Testis (tissue), 3 donors: ENCODE measurements around the gene CLDN19. TPM values are rescaled to one million over a fixed set of nuclear protein-coding genes. Genes with fewer than 3 reads are reported as not detected.

Experiments
- DNase-seq: peaks from one replicate; pipeline ENCODE4 v3.0.0-alpha.2; 2019
- H3K27ac ChIP-seq, 2 donors: fragments of 200-600 bp; sonication (generic); one replicate each; pipeline ENCODE4 v1.5.1; 2019
- H3K27me3 ChIP-seq: fragments of 200-600 bp; sonication (generic); one replicate; pipeline ENCODE4 v1.5.1; 2019
- H3K36me3 ChIP-seq: fragments of 200-600 bp; sonication (generic); one replicate; pipeline ENCODE4 v1.5.1; 2017; ENCODE audit warnings: low read depth; ENCODE audit errors: missing control alignments
- H3K4me1 ChIP-seq: fragments of 200-600 bp; sonication (generic); one replicate; pipeline ENCODE4 v1.5.1; 2019
- H3K4me3 ChIP-seq, 2 donors: fragments of 200-600 bp; sonication (generic); one replicate each; pipeline ENCODE4 v1.5.1; 2017 to 2019
- H3K9me3 ChIP-seq: fragments of 200-600 bp; sonication (generic); one replicate; pipeline ENCODE4 v1.5.1; 2017
- CTCF ChIP-seq, 3 experiments: fragments of 450-650 bp in 2 of 3; fragments of 200-600 bp in 1 of 3; sonication (generic) in 1 of 3; IDR thresholded peaks; one replicate each; pipeline ENCODE4 v1.5.1; 2016 to 2019; ENCODE audit warnings: antibody characterized with exemption in 3 of 3, mild to moderate bottlenecking in 2 of 3, moderate library complexity in 1 of 3
- POLR2A ChIP-seq: fragments of 450-650 bp; IDR thresholded peaks from one replicate; pipeline ENCODE4 v1.6.1; 2017; ENCODE audit warnings: antibody characterized with exemption, mild to moderate bottlenecking, moderate library complexity
- WGBS, 2 donors: methylation state at CpG; one replicate each; pipeline ENCODE4 v1.1.5; 2018; 5-methylcytosine and 5-hydroxymethylcytosine counted together
- intact Hi-C: fragments of 100-400 bp; cut with DNase I; formaldehyde crosslinking; loops from one replicate; pipeline ENCODE4 v1.15.1; 2023; ENCODE audit warnings: low total_unique reads
- polyA plus RNA-seq: library from polyadenylated mRNA; stranded (reverse); fragments of 350-450 nt; fragmentation: Illumina TruSeq; extraction: RNeasy Lipid Tissue Mini Kit (QIAGEN cat#74804); gene quantifications from one replicate; pipeline ENCODE4 v1.2.3, GENCODE V29; 2014; ENCODE audit warnings: low read depth, low replicate concordance; ENCODE audit not compliant: insufficient read depth
- total RNA-seq, 2 donors: library from RNA; depleted of rRNA; stranded (reverse); fragments of >200 nt; gene quantifications; one replicate each; pipeline ENCODE4 v1.2.3, GENCODE V29; 2016

The CLDN19 gene
- total and polyA plus RNA-seq, 3 donors from 2014 or later = 0.12 to 0.24 (median 0.19) TPM

GRCh38 chr1:42703888-42704464, 36.1 kb downstream of the CLDN19 start:
- no peaks in the 10 kb centered on the region for H3K4me1 ChIP-seq
- H3K27ac ChIP-seq = no peak overlapping the region
- no peaks in the 10 kb centered on the region for H3K36me3 ChIP-seq
- intact Hi-C loops = no loop called here
- H3K27me3 ChIP-seq = no peaks in the 10 kb centered on the region
- 93 to 94% methylated on average over 7 of the region's 7 CpGs for WGBS, 2 donors
- no peak for DNase-seq
- no peaks in the 10 kb centered on the region for H3K9me3 ChIP-seq
- TF ChIP-seq CTCF (IDR thresholded peaks at IDR 0.05) = no peak
- no peak for TF ChIP-seq POLR2A
- H3K4me3 ChIP-seq = no peak overlapping the region

- Histone ChIP-seq H3K27me3 (no peaks in the 10 kb centered on the region), H3K36me3 (no peaks in the 10 kb centered on the region), H3K4me3 (no peak overlapping the region), H3K4me1 (no peaks in the 10 kb centered on the region), H3K9me3 (no peaks in the 10 kb centered on the region), H3K27ac (no peak overlapping the region)
- intact Hi-C loops = no loop called here
- TF ChIP-seq CTCF (IDR thresholded peaks at IDR 0.05) = no peak
- no peak for TF ChIP-seq POLR2A
- no peak for DNase-seq
Observed at GRCh38 chr1:42700006-42700405, 40.0 kb downstream of the CLDN19 start.

DNA sequence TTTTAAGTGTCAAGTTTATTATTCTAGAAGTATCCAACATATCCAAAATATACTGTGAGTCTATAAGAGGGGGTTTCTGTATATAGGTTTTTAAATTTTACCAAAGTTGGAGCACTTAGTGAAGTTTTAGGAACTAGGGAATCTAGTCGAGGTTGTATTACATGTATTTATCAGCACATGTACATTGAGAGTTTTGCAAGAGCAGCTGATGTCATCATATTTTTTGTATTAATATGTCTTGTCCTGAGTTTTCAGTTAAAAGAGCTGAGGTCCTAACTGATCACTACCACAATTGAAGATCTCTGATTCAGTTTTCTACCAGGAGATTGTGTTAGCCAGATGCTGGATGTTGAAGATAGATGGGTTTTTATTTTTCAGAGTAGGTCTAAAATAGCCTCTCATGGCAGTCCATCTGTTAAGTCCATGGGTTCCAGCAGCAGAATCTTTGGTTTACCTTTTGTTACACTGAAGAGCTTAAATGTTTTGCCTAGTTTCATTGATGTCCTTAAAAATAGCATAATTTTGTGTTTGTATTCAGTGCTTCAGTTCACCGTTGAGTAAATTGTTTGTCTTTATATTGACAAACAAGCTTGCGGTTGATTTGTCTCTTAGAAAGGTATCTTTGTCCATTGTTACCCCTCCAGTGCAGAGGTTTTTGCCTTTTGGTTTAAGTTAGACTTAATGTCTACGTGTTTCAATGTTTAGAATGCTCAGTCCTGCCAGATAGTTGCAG, 41.8 kb downstream of the CLDN19 start:
- Histone ChIP-seq H3K27ac (no peak overlapping the region), H3K4me3 (no peak overlapping the region), H3K4me1 (no peaks in the 10 kb centered on the region), H3K36me3 (no peaks in the 10 kb centered on the region), H3K27me3 (no peaks in the 10 kb centered on the region), H3K9me3 (no peaks in the 10 kb centered on the region)
- 91% methylated on average over 4 of the region's 4 CpGs for WGBS, 2 donors
- DNase-seq = no peak
- TF ChIP-seq CTCF (IDR thresholded peaks at IDR 0.05) = no peak
- no peak for TF ChIP-seq POLR2A
- intact Hi-C loops = no loop called here

GRCh38 chr1:42692911-42693310, 47.1 kb downstream of the CLDN19 start:
- intact Hi-C loops = no loop called here
- no peak for TF ChIP-seq CTCF (IDR thresholded peaks at IDR 0.05)
- Histone ChIP-seq H3K9me3 (no peaks in the 10 kb centered on the region), H3K27ac (no peak overlapping the region), H3K36me3 (no peaks in the 10 kb centered on the region), H3K4me3 (no peak overlapping the region), H3K4me1 (no peaks in the 10 kb centered on the region), H3K27me3 (no peaks in the 10 kb centered on the region)
- 83 to 94% methylated on average over 2 of the region's 2 CpGs for WGBS, 2 donors
- no peak for DNase-seq

DNA sequence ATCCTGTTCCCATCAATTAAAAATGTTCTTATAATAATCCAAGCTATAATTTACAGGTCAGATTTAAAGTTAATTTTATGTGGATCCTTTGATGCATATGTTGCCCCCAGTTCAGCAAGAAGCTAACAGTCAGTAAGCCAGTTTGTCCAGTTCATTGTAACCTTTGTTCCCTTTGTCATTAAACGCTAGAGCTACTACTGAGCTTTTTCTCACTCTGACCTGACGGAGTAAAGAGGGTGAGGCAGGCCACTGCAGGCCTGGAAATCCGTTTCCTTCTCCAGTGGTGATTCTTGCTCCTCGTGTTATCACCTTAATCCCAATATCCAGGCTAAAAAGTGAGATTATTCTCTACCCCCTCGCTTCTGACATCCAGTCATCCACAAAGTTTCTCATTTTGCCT, 47.6 kb downstream of the CLDN19 start:
- Histone ChIP-seq H3K36me3 (no peaks in the 10 kb centered on the region), H3K9me3 (no peaks in the 10 kb centered on the region), H3K27ac (no peak overlapping the region), H3K27me3 (no peaks in the 10 kb centered on the region), H3K4me3 (no peak overlapping the region), H3K4me1 (no peaks in the 10 kb centered on the region)
- 60 to 80% methylated on average over 5 of the region's 5 CpGs for WGBS, 2 donors
- no peak for TF ChIP-seq CTCF (IDR thresholded peaks at IDR 0.05)
- no peak for TF ChIP-seq POLR2A
- DNase-seq = no peak
- intact Hi-C loops = no loop called here
